Cardiac muscle cell (in vitro differentiated cells and primary cell): ENCODE measurements around the gene NOL4L. TPM values are rescaled to one million over a fixed set of nuclear protein-coding genes. Genes with fewer than 3 reads are reported as not detected.
A peak's percentile ranks its signal among the peaks of the same experiment; 100 is the strongest.

Source experiments
- DNase-seq, 2 donors: peaks; one replicate each; pipeline versions ENCODE4 v3.0.0 to v3.0.0-alpha.2; 2010 to 2017; ENCODE audit warnings: low read depth in 1 of 2, low spot score in 1 of 2
- H3K27ac ChIP-seq: fragments of 200-600 bp; sonication (generic); 2 replicates; pipeline ENCODE4 v1.5.1; 2016
- H3K27me3 ChIP-seq: fragments of 200-600 bp; sonication (generic); 2 replicates; pipeline ENCODE4 v1.6.0; 2016; ENCODE audit warnings: control low read depth
- H3K36me3 ChIP-seq: fragments of 200-600 bp; sonication (generic); 2 replicates; pipeline ENCODE4 v1.5.1; 2016; ENCODE audit warnings: control low read depth
- H3K4me1 ChIP-seq: fragments of 200-600 bp; sonication (generic); 2 replicates; pipeline ENCODE4 v1.8.1; 2017; ENCODE audit warnings: low read depth, mild to moderate bottlenecking, mixed run types
- H3K4me3 ChIP-seq: fragments of 200-600 bp; sonication (generic); 2 replicates; pipeline ENCODE4 v1.5.1; 2016; ENCODE audit warnings: mild to moderate bottlenecking
- H3K9me3 ChIP-seq: fragments of 200-600 bp; sonication (generic); 2 replicates; pipeline ENCODE4 v1.5.1; 2017; ENCODE audit warnings: low read depth, mild to moderate bottlenecking, control low read depth
- CTCF ChIP-seq: IDR thresholded peaks from 2 replicates; pipeline ENCODE4 v1.5.1; 2012; ENCODE audit warnings: low read depth, mild to moderate bottlenecking, low read length
- polyA plus RNA-seq: library from polyadenylated mRNA; unstranded; fragments of >200 nt; fragmentation: Nextera tagmentation; extraction: Ambion mirVana; gene quantifications from 2 replicates; pipeline ENCODE4 v1.2.1, GENCODE V29; 2016
- total RNA-seq: library from RNA; depleted of rRNA; stranded (reverse); fragments of >200 nt; gene quantifications from 2 replicates; pipeline ENCODE4 v1.2.3, GENCODE V29; 2016

NOL4L gene
- total and polyA plus RNA-seq, 2 experiments from 2014 or later: 29.9 to 42.9 TPM

GRCh38 chr20:32629813-32630212, 44.7 kb upstream of the NOL4L start:
- Histone ChIP-seq H3K36me3 (no peaks in the 10 kb centered on the region), H3K9me3 (no peaks in the 10 kb centered on the region), H3K27ac (no peak overlapping the region), H3K4me1 (peaks cover 44% of the 10 kb centered on the region), H3K4me3 (no peak overlapping the region), H3K27me3 (no peaks in the 10 kb centered on the region)
- TF ChIP-seq CTCF: no peak
- DNase-seq: no peak

GRCh38 chr20:32628960-32629530, 43.9 kb upstream of the NOL4L start:
- peak overlapping the region; percentile 93 for H3K27ac ChIP-seq
- no peak for TF ChIP-seq CTCF
- no peaks in the 10 kb centered on the region for H3K9me3 ChIP-seq
- DNase-seq: no peak
- H3K36me3 ChIP-seq: no peaks in the 10 kb centered on the region
- peaks cover 36% of the 10 kb centered on the region for H3K4me1 ChIP-seq
- no peak overlapping the region for H3K4me3 ChIP-seq
- H3K27me3 ChIP-seq: no peaks in the 10 kb centered on the region

GRCh38 chr20:32626859-32627636, 41.9 kb upstream of the NOL4L start:
- H3K4me3 ChIP-seq: no peak overlapping the region
- no peak for TF ChIP-seq CTCF
- H3K36me3 ChIP-seq: no peaks in the 10 kb centered on the region
- H3K9me3 ChIP-seq: no peaks in the 10 kb centered on the region
- DNase-seq: no peak
- peak overlapping the region; percentile 93 for H3K27ac ChIP-seq
- no peaks in the 10 kb centered on the region for H3K27me3 ChIP-seq
- H3K4me1 ChIP-seq: peaks cover 27% of the 10 kb centered on the region

GRCh38 chr20:32626407-32626806, 41.3 kb upstream of the NOL4L start:
- H3K36me3 ChIP-seq: no peaks in the 10 kb centered on the region
- no peaks in the 10 kb centered on the region for H3K9me3 ChIP-seq
- no peak overlapping the region for H3K27ac ChIP-seq
- H3K27me3 ChIP-seq: no peaks in the 10 kb centered on the region
- peaks cover 23% of the 10 kb centered on the region for H3K4me1 ChIP-seq
- no peak overlapping the region for H3K4me3 ChIP-seq
- no peak for DNase-seq
- no peak for TF ChIP-seq CTCF

GRCh38 chr20:32625996-32626395, 40.9 kb upstream of the NOL4L start:
- no peak for DNase-seq
- Histone ChIP-seq H3K4me1 (peaks cover 23% of the 10 kb centered on the region), H3K4me3 (no peak overlapping the region), H3K27me3 (no peaks in the 10 kb centered on the region), H3K9me3 (no peaks in the 10 kb centered on the region), H3K36me3 (no peaks in the 10 kb centered on the region), H3K27ac (no peak overlapping the region)
- no peak for TF ChIP-seq CTCF
